ENCODE data around the gene KLF6.

The KLF6 gene

DNA sequence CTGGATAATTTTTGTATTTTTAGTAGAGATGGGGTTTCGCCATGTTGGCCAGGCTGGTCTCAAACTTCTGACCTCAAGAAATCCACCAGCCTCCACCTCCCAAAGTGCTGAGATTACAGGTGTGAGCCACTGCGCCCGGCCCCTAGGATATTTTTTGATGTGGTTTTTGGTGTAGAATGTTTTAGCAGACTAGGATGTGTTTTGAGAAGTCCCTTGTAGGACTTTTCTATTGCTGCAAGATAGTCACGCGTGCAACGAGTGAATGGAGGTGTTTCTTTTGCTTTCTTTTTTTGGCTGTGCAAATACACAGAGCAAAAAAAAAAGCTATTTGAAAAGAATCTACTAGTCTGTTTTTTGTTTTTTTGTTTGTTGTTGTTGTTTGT, 29.8 kb upstream of the KLF6 start:
- H3K36me3 ChIP-seq (ENCODE audit: control insufficient read depth, insufficient read depth, low read length), result no peaks in the 10 kb centered on the region
- H3K4me3 ChIP-seq (replicated peaks; ENCODE audit: low read depth, low read length), result no peak overlapping the region
- TF ChIP-seq CTCF (IDR thresholded peaks at IDR 0.05; ENCODE audit: insufficient read depth, low read length, poor library complexity, severe bottlenecking), result no peak
- no peaks in the 10 kb centered on the region for H3K27me3 ChIP-seq (replicated peaks; ENCODE audit: control insufficient read depth, insufficient read depth, low read length)
- DNase-seq (ENCODE audit: extremely low read depth, insufficient read length), result no peak

- no peak overlapping the region for H3K4me3 ChIP-seq (replicated peaks; ENCODE audit: low read depth, low read length)
- no peaks in the 10 kb centered on the region for H3K36me3 ChIP-seq (ENCODE audit: control insufficient read depth, insufficient read depth, low read length)
- DNase-seq (ENCODE audit: extremely low read depth, insufficient read length), result no peak
- no peak for TF ChIP-seq CTCF (IDR thresholded peaks at IDR 0.05; ENCODE audit: insufficient read depth, low read length, poor library complexity, severe bottlenecking)
- H3K27me3 ChIP-seq (replicated peaks; ENCODE audit: control insufficient read depth, insufficient read depth, low read length), result no peaks in the 10 kb centered on the region
Observed at GRCh38 chr10:3813986-3814837, 29.2 kb upstream of the KLF6 start.

GRCh38 chr10:3813267-3813666, 28.3 kb upstream of the KLF6 start:
- H3K27me3 ChIP-seq (replicated peaks; ENCODE audit: control insufficient read depth, insufficient read depth, low read length), result no peaks in the 10 kb centered on the region
- DNase-seq (ENCODE audit: extremely low read depth, insufficient read length), result no peak
- no peak overlapping the region for H3K4me3 ChIP-seq (replicated peaks; ENCODE audit: low read depth, low read length)
- H3K36me3 ChIP-seq (ENCODE audit: control insufficient read depth, insufficient read depth, low read length), result no peaks in the 10 kb centered on the region
- no peak for TF ChIP-seq CTCF (IDR thresholded peaks at IDR 0.05; ENCODE audit: insufficient read depth, low read length, poor library complexity, severe bottlenecking)

DNA sequence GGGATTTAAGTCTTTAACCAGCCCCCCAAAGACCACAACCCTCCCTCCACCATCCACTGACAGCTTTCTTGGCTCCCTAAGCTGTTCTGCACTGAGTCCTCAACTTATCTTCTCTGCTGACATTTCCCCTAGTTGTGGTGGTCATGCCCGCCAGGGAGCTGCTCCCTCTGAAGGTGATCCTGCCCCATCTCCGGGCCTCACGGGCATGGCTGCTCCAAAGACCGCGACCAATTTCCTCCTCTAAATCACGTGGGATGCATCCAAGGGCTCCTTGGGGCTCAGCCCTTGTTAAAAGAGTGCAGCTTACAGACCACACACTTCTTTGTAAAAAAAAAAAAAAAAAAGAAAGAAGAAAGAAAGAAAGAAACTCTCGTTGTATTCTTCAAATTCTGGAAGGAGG, 27.1 kb upstream of the KLF6 start:
- Histone ChIP-seq H3K4me3 (replicated peaks; ENCODE audit: low read depth, low read length) (no peak overlapping the region), H3K27me3 (replicated peaks; ENCODE audit: control insufficient read depth, insufficient read depth, low read length) (no peaks in the 10 kb centered on the region), H3K36me3 (ENCODE audit: control insufficient read depth, insufficient read depth, low read length) (no peaks in the 10 kb centered on the region)
- no peak for TF ChIP-seq CTCF (IDR thresholded peaks at IDR 0.05; ENCODE audit: insufficient read depth, low read length, poor library complexity, severe bottlenecking)
- DNase-seq (ENCODE audit: extremely low read depth, insufficient read length), result no peak

DNA sequence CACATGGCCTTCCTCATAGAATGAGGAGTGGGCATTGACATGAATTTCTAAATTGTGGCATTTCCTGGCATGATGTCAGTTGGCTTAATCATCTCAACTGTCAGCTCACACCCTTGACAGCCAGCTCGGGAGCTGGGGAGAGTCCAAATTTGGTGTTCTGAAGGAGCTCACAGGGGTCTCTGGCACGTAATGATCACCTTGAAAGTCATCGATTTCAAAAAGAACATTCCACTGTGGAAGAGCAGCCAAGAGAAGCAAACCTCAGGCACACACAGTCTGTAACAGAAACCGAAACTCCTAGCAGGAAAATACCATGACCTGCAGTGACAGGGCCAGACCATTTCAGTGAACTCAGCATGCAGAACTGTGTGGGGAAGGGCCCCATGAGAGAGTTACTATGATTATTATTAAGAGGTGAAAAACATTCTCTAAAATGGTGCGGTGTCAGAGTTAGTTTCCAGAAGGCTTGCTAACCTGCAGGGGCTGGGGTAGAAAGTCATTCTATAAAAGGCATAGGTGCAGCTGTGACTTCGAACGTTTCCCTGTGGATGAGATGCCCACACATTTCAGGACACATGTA, 26.4 kb upstream of the KLF6 start:
- Histone ChIP-seq H3K4me3 (replicated peaks; ENCODE audit: low read depth, low read length) (peak overlapping the region; percentile 1), H3K27me3 (replicated peaks; ENCODE audit: control insufficient read depth, insufficient read depth, low read length) (no peaks in the 10 kb centered on the region), H3K36me3 (ENCODE audit: control insufficient read depth, insufficient read depth, low read length) (no peaks in the 10 kb centered on the region)
- no peak for TF ChIP-seq CTCF (IDR thresholded peaks at IDR 0.05; ENCODE audit: insufficient read depth, low read length, poor library complexity, severe bottlenecking)
- peak; percentile 52 for DNase-seq (ENCODE audit: extremely low read depth, insufficient read length)
